BE2C (cell line): Measurements from ENCODE around the gene ZFPL1.

Experiments
- DNase-seq: peaks from one replicate; pipeline ENCODE4 v3.0.0-alpha.2; 2020
- H3K27me3 ChIP-seq: fragments of 250-450 bp; sonication (Bioruptor Pico); 2 replicates; pipeline ENCODE4 v1.5.1; 2020; ENCODE audit warnings: mild to moderate bottlenecking
- H3K36me3 ChIP-seq: fragments of 250-450 bp; sonication (Bioruptor Pico); 2 replicates; pipeline ENCODE4 v1.5.1; 2020; ENCODE audit warnings: mild to moderate bottlenecking
- H3K4me1 ChIP-seq: fragments of 250-450 bp; sonication (Bioruptor Pico); 2 replicates; pipeline ENCODE4 v1.5.1; 2020
- H3K4me3 ChIP-seq: 2 replicates; pipeline ENCODE4 v1.5.1; 2011; ENCODE audit warnings: low read depth, low read length
- H3K9me3 ChIP-seq: fragments of 250-450 bp; sonication (Bioruptor Pico); 2 replicates; pipeline ENCODE4 v1.5.1; 2020
- TF ChIP-seq, protein P1 (sequence below): IDR thresholded peaks from 2 replicates; pipeline ENCODE4 v1.5.1; 2012; ENCODE audit warnings: mild to moderate bottlenecking, low read depth, low read length

ZFPL1 gene

GRCh38 chr11:65090628-65091027 lies 6.6 kb downstream of the ZFPL1 start:
- no peaks in the 10 kb centered on the region for H3K9me3 ChIP-seq
- no peaks in the 10 kb centered on the region for H3K27me3 ChIP-seq
- no peak for DNase-seq
- no peaks in the 10 kb centered on the region for H3K4me1 ChIP-seq
- H3K4me3 ChIP-seq = no peak overlapping the region
- TF ChIP-seq, protein P1, sequence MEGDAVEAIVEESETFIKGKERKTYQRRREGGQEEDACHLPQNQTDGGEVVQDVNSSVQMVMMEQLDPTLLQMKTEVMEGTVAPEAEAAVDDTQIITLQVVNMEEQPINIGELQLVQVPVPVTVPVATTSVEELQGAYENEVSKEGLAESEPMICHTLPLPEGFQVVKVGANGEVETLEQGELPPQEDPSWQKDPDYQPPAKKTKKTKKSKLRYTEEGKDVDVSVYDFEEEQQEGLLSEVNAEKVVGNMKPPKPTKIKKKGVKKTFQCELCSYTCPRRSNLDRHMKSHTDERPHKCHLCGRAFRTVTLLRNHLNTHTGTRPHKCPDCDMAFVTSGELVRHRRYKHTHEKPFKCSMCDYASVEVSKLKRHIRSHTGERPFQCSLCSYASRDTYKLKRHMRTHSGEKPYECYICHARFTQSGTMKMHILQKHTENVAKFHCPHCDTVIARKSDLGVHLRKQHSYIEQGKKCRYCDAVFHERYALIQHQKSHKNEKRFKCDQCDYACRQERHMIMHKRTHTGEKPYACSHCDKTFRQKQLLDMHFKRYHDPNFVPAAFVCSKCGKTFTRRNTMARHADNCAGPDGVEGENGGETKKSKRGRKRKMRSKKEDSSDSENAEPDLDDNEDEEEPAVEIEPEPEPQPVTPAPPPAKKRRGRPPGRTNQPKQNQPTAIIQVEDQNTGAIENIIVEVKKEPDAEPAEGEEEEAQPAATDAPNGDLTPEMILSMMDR = no peak
- H3K36me3 ChIP-seq = no peaks in the 10 kb centered on the region

GRCh38 chr11:65095427-65095826 lies 11.4 kb downstream of the ZFPL1 start:
- Histone ChIP-seq H3K4me3 (no peak overlapping the region; the same call in 1 of the 2 replicates), H3K9me3 (no peaks in the 10 kb centered on the region), H3K4me1 (no peaks in the 10 kb centered on the region), H3K36me3 (no peaks in the 10 kb centered on the region), H3K27me3 (no peaks in the 10 kb centered on the region)
- DNase-seq = no peak
- TF ChIP-seq, protein P1 = no peak

- Histone ChIP-seq H3K9me3 (no peaks in the 10 kb centered on the region), H3K36me3 (no peaks in the 10 kb centered on the region), H3K27me3 (no peaks in the 10 kb centered on the region), H3K4me1 (no peaks in the 10 kb centered on the region), H3K4me3 (peak within 1 kb of the TSS; percentile 69)
- DNase-seq = peak; percentile 80
- TF ChIP-seq, protein P1 = no peak
These were observed 12.2 kb downstream of the ZFPL1 start, which contains the start of gene VPS51 for GRCh38 chr11:65095974-65096806. Gene VPS51 (plus strand): TSS chr11:65096214. CDS start chr11:65096251, 37 bp downstream.

DNA sequence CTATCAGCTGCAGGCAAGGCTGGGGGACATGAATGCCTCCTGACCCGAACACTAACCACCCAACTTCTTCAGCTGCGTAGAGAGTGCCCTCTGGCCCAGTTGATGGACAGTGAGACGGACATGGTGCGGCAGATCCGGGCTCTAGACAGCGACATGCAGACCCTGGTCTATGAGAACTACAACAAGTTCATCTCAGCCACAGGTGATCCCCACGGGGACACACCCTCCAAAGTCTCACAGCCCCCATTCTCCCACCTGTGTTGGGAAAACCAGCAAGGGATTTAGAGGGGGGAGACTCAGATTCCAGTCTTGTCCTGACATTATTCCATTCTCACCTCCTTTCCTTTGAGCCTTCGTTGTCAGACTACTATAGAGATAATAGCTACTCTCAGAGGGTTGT lies 12.9 kb downstream of the ZFPL1 start:
- Histone ChIP-seq H3K4me1 (no peaks in the 10 kb centered on the region), H3K36me3 (no peaks in the 10 kb centered on the region), H3K9me3 (no peaks in the 10 kb centered on the region), H3K27me3 (no peaks in the 10 kb centered on the region), H3K4me3 (peak overlapping the region; percentile 69; the same call in 1 of the 2 replicates)
- DNase-seq = no peak
- TF ChIP-seq, protein P1 = no peak

- no peaks in the 10 kb centered on the region for H3K9me3 ChIP-seq
- no peaks in the 10 kb centered on the region for H3K27me3 ChIP-seq
- TF ChIP-seq, protein P1 = no peak
- no peaks in the 10 kb centered on the region for H3K4me1 ChIP-seq
- no peak for DNase-seq
- H3K36me3 ChIP-seq = no peaks in the 10 kb centered on the region
- H3K4me3 ChIP-seq = no peak overlapping the region
These were observed 16.8 kb downstream of the ZFPL1 start for GRCh38 chr11:65100674-65101350.
